AG04450 (cell line): ENCODE measurements around the gene GLT6D1. TPM values are rescaled to one million over a fixed set of nuclear protein-coding genes. Genes with fewer than 3 reads are reported as not detected.

ENCODE experiments used
- CTCF ChIA-PET: fragments of 300-600, 350-600 bp; formaldehyde crosslinking; extraction: SDS; loops from one replicate; lab custom pipeline; 2022; ENCODE audit warnings: antibody characterized with exemption, inconsistent platforms; lab: Charles Lee
- POLR2A ChIA-PET: fragments of 350-600 bp; formaldehyde crosslinking; extraction: SDS; loops from one replicate; lab custom pipeline; 2021; ENCODE audit warnings: antibody characterized with exemption, inconsistent platforms; lab: Yijun Ruan, JAX
- DNase-seq: peaks from one replicate; pipeline ENCODE4 v3.0.0-alpha.2; 2011; ENCODE audit warnings: low read depth, low spot score
- H3K27ac ChIP-seq: one replicate; pipeline ENCODE4 v1.5.1; 2012; ENCODE audit warnings: low read depth, low read length, control low read depth
- H3K27me3 ChIP-seq: one replicate; pipeline ENCODE4 v1.6.0; 2012; ENCODE audit warnings: low read length; ENCODE audit not compliant: control insufficient read depth, insufficient read depth
- H3K4me3 ChIP-seq: 2 replicates; pipeline ENCODE4 v1.5.1; 2011; ENCODE audit warnings: mild to moderate bottlenecking, low read depth, low read length, control low read depth
- H3K9me3 ChIP-seq: 2 replicates; pipeline ENCODE4 v1.5.1; 2012; ENCODE audit warnings: low read length; ENCODE audit not compliant: control insufficient read depth, insufficient read depth
- polyA plus RNA-seq: library from polyadenylated mRNA; depleted of rRNA; stranded (reverse); fragments of >200 nt; gene quantifications from 2 replicates; pipeline ENCODE4 v1.2.3, GENCODE V29; 2011
- TF ChIP-seq, protein P1 (sequence below): IDR thresholded peaks from 2 replicates; pipeline ENCODE4 v1.5.1; 2011; ENCODE audit warnings: low read depth, low read length, control low read depth, inconsistent platforms

The GLT6D1 gene
- polyA plus RNA-seq, 1 experiment: not detected

DNA sequence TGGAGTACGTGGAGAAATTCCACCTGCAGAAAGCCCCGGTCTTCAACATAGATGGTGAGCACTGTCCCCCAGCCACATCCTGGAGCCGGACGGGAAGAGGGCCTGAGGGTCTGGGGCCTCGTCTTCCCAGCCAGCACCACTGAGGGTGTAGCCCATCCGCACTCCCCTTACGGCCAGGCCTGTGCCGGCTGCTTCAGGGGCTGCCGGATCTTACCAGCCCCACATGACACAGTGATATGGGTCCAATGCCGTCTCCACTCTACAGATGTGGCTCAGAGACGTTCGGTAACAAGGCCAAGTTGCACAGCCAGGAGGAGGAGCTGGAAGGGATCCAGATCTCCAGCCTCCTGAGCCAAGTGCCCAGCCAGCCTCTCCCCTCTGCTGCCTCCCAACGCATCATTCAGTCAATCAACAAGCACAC is 21.3 kb downstream of the GLT6D1 start:
- CTCF ChIA-PET: no interaction called here
- DNase-seq: no peak
- H3K9me3 ChIP-seq: no peaks in the 10 kb centered on the region; the same call in 1 of the 2 replicates
- H3K27me3 ChIP-seq: peaks cover 6% of the 10 kb centered on the region
- H3K27ac ChIP-seq: no peak overlapping the region
- TF ChIP-seq, protein P1, sequence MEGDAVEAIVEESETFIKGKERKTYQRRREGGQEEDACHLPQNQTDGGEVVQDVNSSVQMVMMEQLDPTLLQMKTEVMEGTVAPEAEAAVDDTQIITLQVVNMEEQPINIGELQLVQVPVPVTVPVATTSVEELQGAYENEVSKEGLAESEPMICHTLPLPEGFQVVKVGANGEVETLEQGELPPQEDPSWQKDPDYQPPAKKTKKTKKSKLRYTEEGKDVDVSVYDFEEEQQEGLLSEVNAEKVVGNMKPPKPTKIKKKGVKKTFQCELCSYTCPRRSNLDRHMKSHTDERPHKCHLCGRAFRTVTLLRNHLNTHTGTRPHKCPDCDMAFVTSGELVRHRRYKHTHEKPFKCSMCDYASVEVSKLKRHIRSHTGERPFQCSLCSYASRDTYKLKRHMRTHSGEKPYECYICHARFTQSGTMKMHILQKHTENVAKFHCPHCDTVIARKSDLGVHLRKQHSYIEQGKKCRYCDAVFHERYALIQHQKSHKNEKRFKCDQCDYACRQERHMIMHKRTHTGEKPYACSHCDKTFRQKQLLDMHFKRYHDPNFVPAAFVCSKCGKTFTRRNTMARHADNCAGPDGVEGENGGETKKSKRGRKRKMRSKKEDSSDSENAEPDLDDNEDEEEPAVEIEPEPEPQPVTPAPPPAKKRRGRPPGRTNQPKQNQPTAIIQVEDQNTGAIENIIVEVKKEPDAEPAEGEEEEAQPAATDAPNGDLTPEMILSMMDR: no peak
- POLR2A ChIA-PET: no interaction called here
- no peak overlapping the region for H3K4me3 ChIP-seq

DNA sequence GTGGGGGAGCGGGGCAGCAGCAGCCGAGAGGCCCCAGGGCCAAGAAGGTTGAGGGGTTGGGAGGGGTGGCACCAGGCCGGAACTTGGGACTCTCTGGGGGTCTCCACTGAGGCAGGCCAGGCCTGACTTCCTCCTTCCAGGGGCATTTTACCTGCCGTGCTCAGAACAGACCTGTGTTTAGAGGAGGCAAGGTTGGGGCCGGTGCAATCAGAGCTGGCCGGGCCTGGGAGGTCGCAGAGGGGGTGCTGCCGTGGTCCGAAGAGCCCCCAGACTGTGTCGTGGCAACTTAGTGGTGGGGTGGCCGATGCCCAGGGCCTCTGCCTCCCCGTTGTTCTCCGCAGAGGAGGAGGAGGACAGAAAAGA is 21.8 kb downstream of the GLT6D1 start:
- Histone ChIP-seq H3K27ac (no peak overlapping the region), H3K4me3 (no peak overlapping the region), H3K9me3 (no peaks in the 10 kb centered on the region; the same call in 1 of the 2 replicates), H3K27me3 (peaks cover 2% of the 10 kb centered on the region)
- CTCF ChIA-PET: no interaction called here
- POLR2A ChIA-PET: no interaction called here
- TF ChIP-seq, protein P1: no peak
- DNase-seq: no peak

DNA sequence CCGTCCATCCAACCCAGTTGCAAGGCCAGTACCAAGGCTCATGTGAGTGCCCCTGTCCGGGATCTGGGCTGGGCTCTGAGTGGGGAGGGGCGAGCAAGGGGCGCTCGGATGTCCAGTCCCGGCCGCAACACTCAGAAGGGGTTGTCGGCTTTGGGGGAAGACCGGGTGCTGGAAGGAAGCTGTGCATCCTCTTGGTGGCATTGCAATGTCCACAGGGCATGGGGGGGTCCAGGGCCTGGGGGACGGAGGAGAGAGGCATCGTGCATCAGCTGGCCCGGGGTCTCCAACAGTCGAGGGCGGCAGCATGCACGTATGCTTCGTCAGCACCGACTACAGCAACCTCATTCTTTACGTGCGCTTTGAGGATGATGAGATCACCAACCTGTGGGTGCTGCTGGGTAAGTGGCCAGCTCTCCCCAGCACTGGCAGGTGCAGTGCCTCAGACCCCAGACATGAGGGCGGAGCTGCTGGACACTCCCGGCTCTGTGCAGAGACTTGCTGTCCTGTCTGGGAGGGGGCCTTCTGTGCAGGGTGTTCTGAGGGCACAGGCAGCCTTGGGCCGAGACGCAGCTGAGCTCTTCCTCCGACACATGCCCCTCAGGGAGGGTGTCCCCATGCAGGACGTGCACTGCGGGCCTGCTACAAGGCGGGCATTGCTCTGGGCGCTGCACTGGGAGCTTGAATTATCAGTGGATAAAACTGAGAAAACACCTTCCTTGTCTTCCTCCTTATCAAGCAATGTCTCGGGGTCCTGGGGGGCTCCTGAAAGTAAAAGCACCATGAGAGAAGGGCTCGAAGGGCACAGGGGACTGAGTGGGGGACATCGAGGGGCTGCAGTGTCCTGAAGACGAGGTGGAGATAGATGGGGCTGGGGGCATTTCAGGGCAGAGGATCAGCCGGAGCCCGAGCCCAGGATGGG is 22.5 kb downstream of the GLT6D1 start:
- TF ChIP-seq, protein P1: no peak
- ChIA-PET POLR2A (no interaction called here), CTCF (no interaction called here)
- Histone ChIP-seq H3K9me3 (no peaks in the 10 kb centered on the region; the same call in 1 of the 2 replicates), H3K4me3 (no peak overlapping the region), H3K27ac (no peak overlapping the region), H3K27me3 (peaks cover 2% of the 10 kb centered on the region)
- no peak for DNase-seq

DNA sequence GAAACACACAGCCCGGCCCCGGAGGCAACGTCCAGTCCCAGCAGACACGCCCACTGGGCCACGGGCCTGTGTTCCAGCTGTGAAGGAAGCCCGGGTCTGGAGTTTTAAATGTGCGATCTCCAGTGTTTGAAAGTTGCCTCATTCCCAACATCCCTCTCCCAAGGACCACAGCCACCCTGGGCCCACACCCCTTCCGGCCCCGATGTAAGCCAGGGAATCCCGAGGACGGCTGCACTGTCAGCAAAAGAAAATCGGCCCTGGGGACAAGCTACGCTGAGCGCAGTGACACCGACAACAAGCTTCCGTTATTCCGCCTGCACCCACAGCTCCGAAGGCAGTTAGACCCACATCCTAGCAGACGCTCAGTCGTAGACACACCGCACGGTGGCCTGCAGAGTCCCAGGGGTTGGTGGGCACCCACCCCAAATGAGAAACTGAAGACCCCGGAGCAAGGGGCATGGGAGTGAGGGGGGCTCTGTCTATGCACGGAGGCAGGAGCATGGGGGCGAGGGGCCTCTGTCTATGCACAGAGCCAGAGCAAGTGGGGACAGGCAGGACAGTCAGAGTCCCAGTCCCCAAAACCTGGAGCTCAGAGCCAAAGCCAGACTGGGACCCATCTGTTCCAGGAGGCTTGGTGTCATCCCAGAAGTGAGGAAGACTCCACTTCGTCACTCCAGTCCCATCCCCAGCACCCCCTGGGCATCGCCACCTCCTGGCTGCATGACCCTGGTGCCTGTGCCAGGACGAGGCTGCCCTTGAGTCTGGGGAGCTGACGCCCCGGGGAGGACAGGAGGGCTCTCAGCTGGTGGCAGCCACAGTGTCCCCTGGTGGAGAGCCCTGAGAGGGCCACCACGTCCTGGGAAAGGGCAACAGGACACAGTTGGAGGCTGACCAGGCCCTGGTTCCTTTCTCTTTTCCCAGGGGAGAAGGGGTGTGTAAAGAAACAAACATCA is 23.4 kb downstream of the GLT6D1 start:
- ChIA-PET CTCF (no interaction called here), POLR2A (no interaction called here)
- Histone ChIP-seq H3K27ac (no peak overlapping the region), H3K9me3 (peaks cover 2% of the 10 kb centered on the region; the same call in 1 of the 2 replicates), H3K4me3 (no peak overlapping the region), H3K27me3 (no peaks in the 10 kb centered on the region)
- no peak for DNase-seq
- TF ChIP-seq, protein P1: no peak
